Activated CD8-positive, alpha-beta T cell treated with anti-CD3 and anti-CD28 coated beads, Interleukin-2, amount 10 ng/mL, durations not matched to agents 7 days and 5 days (primary cell): ENCODE results near the gene MSH5. TPM values are rescaled to one million over a fixed set of nuclear protein-coding genes. Genes with fewer than 3 reads are reported as not detected.

Experiments used
- ATAC-seq: fragments of 150-1000 bp; cut with Tn5 transposase; one replicate; pipeline ENCODE4 v1.10.0; 2021; ENCODE audit warnings: moderate library complexity
- CTCF ChIA-PET: fragments of 350-600 bp; sonication (Branson Sonifier 250); formaldehyde crosslinking; loops from one replicate; lab custom pipeline; 2021; ENCODE audit warnings: antibody characterized with exemption; lab: Charles Lee
- POLR2A ChIA-PET: fragments of 350-600 bp; sonication (Branson Sonifier 250); formaldehyde crosslinking; loops from one replicate; lab custom pipeline; 2021; ENCODE audit warnings: antibody characterized with exemption; lab: Charles Lee
- DNase-seq: peaks from one replicate; pipeline ENCODE4 v3.0.0-alpha.2; 2020
- H3K27ac Mint-ChIP-seq: one replicate; pipeline ENCODE4 v1.8.0; 2021; ENCODE audit warnings: mild to moderate bottlenecking, mixed read lengths
- H3K27me3 Mint-ChIP-seq: one replicate; pipeline ENCODE4 v1.8.0; 2021; ENCODE audit warnings: low read depth, mixed read lengths
- H3K36me3 Mint-ChIP-seq: one replicate; pipeline ENCODE4 v1.8.0; 2021; ENCODE audit warnings: low read depth, mixed read lengths
- H3K4me1 Mint-ChIP-seq: one replicate; pipeline ENCODE4 v1.8.0; 2021; ENCODE audit warnings: low read depth, mixed read lengths
- H3K4me3 Mint-ChIP-seq: one replicate; pipeline ENCODE4 v1.8.0; 2021; ENCODE audit warnings: mild to moderate bottlenecking, mixed read lengths
- H3K9me3 Mint-ChIP-seq: one replicate; pipeline ENCODE4 v1.8.0; 2022; ENCODE audit warnings: mixed read lengths; ENCODE audit not compliant: insufficient read depth
- total RNA-seq, 2 experiments: library from RNA; stranded (reverse); gene quantifications; one replicate each; pipeline ENCODE4 v1.2.3, GENCODE V29; 2021

The MSH5 gene
- total RNA-seq, 2 experiments from 2014 or later: 64.8 to 73.6 TPM

DNA sequence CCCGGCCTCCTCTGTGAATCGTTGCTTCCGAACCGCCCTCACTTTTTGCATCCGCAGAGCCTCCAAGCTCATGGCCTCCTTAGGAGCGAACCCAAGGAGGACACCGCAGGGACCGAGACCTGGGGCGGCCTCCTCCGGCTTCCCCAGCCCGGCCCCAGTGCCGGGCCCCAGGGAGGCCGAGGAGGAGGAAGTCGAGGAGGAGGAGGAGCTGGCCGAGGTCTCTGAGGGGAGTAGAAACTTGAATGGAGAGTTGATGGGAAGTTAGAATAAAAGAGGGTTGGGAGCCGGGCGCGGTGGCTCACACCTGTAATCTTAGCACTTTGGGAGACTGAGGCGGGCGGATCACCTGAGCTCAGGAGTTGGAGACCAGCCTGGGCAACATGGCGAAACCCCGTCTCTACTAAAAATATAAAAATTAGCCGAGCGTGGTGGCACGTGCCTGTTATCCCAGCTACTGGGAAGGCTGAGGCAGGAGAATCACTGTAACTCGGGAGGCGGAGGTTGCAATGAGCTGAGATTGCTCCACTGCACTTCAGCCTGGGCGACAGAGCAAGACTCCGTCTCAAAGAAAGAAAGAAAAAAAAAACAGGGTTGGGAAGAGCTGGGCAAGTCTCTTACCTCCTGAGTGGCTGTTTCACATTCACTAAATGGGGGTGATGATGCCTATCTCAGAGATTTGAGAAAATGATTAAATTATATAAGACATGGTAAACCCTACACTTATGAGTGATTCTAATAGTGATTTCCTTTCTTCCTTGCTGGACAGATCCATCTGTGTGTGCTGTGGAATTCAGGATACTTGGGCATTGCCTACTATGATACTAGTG lies 805 bp downstream of the MSH5 start:
- Mint-ChIP-seq H3K27me3 (no peaks in the 10 kb centered on the region), H3K27ac (peak overlapping the region; percentile 96), H3K9me3 (no peaks in the 10 kb centered on the region), H3K4me1 (peaks cover 58% of the 10 kb centered on the region), H3K36me3 (peaks cover 40% of the 10 kb centered on the region), H3K4me3 (peak overlapping the region; percentile 92)
- no peak for DNase-seq
- POLR2A ChIA-PET: interaction anchor here (0.6 to 5.6 kb wide), 28 partner anchors 11 to 200 kb away, joined by 3 to 83 read pairs (median 5); partner anchors contain the start of genes ABHD16A, CSNK2B, DDAH2 and GPANK1
- no peak for ATAC-seq
- CTCF ChIA-PET: interaction anchor here (0.9 to 9.7 kb wide), 10 partner anchors 10 to 142 kb away, joined by 3 to 118 read pairs (median 10); partner anchors contain the start of genes CSNK2B, DDAH2, HSPA1A and HSPA1L

DNA sequence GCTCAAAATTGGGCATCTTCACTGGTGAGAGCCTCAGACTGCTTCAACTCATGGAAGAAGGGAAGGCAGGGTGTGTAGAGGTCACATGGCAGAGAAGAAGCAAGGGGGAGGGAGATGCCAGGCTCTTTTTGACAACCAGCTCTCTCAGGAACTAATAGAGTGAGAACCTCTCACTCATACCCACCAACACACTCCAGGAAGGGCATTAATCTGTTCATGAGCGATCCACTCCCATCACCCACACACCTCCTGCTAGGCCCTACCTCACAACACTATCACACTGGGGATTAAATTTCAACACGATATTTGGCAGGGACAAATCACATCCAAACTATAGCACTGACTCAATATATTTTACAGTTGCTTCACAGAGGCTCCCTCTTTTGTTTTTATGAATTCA lies 2.0 kb downstream of the MSH5 start:
- Mint-ChIP-seq H3K4me1 (peaks cover 53% of the 10 kb centered on the region), H3K9me3 (no peaks in the 10 kb centered on the region), H3K4me3 (peak overlapping the region; percentile 12), H3K36me3 (peaks cover 35% of the 10 kb centered on the region), H3K27ac (peak overlapping the region; percentile 96), H3K27me3 (no peaks in the 10 kb centered on the region)
- CTCF ChIA-PET: interaction anchor here (2.0 to 9.7 kb wide), 3 partner anchors 27 to 76 kb away, joined by 9 to 118 read pairs (median 11); no protein-coding TSS in a partner anchor
- ATAC-seq: no peak
- POLR2A ChIA-PET: interaction anchor here (0.6 to 5.0 kb wide), 4 partner anchors 9 to 147 kb away, joined by 3 to 42 read pairs (median 11); partner anchors contain the start of genes CSNK2B and GPANK1
- DNase-seq: no peak

DNA sequence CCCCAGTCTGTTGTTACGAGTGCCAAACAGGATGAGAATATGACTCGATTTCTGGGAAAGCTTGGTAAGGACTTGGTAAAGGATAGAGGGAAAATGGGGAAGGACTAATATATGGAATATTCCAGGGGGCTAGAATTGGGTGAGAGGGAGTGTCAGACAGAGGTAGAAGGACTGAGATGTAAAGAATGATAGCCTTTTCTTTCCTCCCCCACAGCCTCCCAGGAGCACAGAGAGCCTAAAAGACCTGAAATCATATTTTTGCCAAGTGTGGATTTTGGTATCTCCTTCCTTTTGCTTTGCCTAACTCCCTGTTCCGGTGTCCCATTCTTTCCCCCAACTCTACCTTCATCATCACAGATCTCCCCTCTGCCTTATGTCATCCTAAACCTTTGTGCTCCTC lies 3.1 kb downstream of the MSH5 start:
- DNase-seq (no peak), ATAC-seq (no peak)
- peak overlapping the region; percentile 16 for H3K27ac Mint-ChIP-seq
- no peaks in the 10 kb centered on the region for H3K9me3 Mint-ChIP-seq
- H3K27me3 Mint-ChIP-seq: no peaks in the 10 kb centered on the region
- H3K4me1 Mint-ChIP-seq: peaks cover 42% of the 10 kb centered on the region
- H3K4me3 Mint-ChIP-seq: no peak overlapping the region
- peaks cover 41% of the 10 kb centered on the region for H3K36me3 Mint-ChIP-seq
- ChIA-PET CTCF (interaction anchor here (9.7 kb wide), 1 partner anchor 26 kb away, joined by 118 read pairs; no protein-coding TSS in a partner anchor), POLR2A (no interaction called here)

DNA sequence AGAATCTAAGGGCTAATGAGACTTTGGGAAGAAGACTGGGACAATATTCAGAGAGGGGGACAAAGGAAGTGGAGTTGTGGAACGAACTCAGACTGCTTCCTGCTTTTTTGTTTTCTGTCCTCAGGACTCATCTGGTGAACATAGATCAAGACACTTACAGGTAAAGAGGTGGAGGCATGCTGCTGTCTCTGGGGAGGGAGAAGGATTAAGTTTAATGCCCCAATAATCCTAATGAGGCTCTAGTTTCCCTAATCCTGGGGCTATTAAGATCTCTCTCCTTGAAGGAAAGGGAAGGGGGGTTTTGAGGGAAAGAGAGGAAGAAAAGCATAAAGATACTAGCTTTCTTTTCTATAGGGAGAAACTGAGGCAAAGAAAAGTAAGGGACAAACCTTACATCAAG lies 4.6 kb downstream of the MSH5 start:
- Mint-ChIP-seq H3K4me1 (peaks cover 27% of the 10 kb centered on the region), H3K4me3 (no peak overlapping the region), H3K27me3 (no peaks in the 10 kb centered on the region), H3K36me3 (peaks cover 44% of the 10 kb centered on the region), H3K9me3 (no peaks in the 10 kb centered on the region), H3K27ac (no peak overlapping the region)
- ChIA-PET CTCF (no interaction called here), POLR2A (interaction anchor here (1.1 kb wide), 1 partner anchor 52 kb away, joined by 3 read pairs; no protein-coding TSS in a partner anchor)
- no peak for DNase-seq
- ATAC-seq: no peak

DNA sequence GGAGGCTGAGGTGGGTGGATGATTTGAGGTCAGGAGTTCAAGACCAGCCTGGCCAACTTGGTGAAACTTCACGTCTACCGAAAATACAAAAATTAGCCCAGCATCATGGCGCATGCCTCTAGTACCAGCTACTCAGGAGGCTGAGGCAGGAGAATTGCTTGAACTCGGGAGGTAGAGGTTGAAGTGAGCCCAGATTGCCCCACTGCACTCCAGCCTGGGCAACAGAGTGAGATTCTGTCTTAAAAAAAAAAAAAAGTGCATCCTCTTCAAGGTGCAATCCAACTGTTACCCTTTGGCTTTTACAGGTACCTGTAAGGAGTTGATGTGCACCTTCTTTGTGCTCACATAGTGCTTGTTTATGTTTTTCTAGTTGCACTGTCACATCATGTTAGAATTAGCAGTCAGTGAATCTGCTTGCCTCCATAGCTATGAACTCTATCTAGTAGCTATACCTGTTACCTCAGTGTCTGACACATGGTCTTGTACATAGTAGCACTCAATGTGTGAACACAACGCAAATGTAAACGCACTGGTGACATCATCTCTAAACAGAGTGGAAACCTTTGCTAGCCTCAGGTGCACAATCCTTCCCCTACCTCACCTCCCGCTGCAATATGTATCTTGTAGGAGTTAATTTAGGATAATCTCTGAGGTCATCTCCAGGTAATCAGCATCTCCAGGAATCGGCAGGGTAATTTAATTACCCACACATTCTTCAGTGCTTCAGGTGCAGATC lies 9.7 kb downstream of the MSH5 start:
- H3K4me1 Mint-ChIP-seq: peaks cover 3% of the 10 kb centered on the region
- H3K9me3 Mint-ChIP-seq: no peaks in the 10 kb centered on the region
- POLR2A ChIA-PET: interaction anchor here (1.3 to 3.9 kb wide), 2 partner anchors 9 to 12 kb away, joined by 3 to 19 read pairs; partner anchors contain the start of gene MSH5
- H3K27ac Mint-ChIP-seq: no peak overlapping the region
- H3K27me3 Mint-ChIP-seq: no peaks in the 10 kb centered on the region
- DNase-seq (no peak), ATAC-seq (no peak)
- H3K4me3 Mint-ChIP-seq: no peak overlapping the region
- H3K36me3 Mint-ChIP-seq: peaks cover 23% of the 10 kb centered on the region
- CTCF ChIA-PET: interaction anchor here (0.9 kb wide), 1 partner anchor 21 kb away, joined by 3 read pairs; no protein-coding TSS in a partner anchor

DNA sequence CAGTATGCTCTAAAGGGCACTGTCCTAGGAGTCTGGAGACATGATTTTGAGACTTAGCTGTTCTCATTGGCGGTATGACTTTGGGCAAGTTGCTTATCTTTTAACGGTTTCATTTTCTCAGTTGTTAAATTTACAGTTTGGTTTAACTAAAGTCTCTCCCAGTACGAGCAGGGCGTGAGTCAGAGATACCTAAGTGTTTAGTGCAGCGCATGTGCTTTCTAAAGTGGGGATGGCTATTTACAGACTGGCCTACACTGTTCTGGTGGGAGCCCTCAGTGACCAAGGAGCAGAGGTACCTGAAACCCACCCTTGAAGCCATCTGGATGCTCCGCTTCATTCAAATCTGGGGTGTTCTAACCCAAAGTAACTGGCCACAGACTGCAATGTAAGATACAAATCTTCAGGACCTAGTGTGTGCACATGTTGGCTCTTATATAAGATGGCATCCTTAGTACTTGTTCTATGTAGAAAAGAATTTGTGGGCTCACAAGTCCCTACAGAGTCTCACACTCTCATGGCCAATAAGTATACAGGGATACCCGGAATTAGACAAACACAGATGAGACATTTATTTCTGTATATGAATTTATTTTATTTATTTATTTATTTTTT lies 10.7 kb downstream of the MSH5 start:
- ChIA-PET POLR2A (interaction anchor here (1.4 to 3.9 kb wide), 2 partner anchors 10 to 16 kb away, joined by 5 to 19 read pairs; partner anchors contain the start of gene MSH5), CTCF (interaction anchor here (0.9 kb wide), 1 partner anchor 19 kb away, joined by 3 read pairs; no protein-coding TSS in a partner anchor)
- DNase-seq: no peak

DNA sequence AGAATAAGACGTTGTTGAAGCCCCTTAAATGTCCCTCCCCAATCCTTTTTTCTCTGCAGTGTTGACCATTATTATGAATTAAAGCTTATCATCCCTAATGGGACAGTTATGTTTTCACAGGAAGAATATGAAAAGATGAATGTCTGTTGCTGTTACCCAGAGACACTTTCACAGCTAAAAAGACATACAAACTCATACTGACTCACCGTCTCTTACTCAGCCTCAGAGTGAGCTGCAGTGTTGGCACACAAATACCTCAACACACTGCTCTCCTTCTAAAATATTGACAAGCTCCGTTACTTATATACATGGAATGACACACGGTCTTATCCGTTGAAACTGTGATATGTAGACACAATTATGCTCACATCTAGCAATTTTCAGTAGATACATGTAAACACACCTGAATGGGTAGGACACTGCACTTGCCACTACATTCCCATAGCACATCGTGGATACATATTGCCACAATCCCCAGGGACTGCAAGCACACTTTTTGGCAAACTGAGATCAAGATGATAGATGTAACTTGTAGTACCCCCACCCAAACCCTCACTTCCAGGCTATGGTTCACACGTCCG lies 13.0 kb downstream of the MSH5 start:
- peaks cover 12% of the 10 kb centered on the region for H3K36me3 Mint-ChIP-seq
- no peak for DNase-seq
- no peak for ATAC-seq
- no peaks in the 10 kb centered on the region for H3K27me3 Mint-ChIP-seq
- ChIA-PET CTCF (interaction anchor here (1.7 kb wide), 1 partner anchor 17 kb away, joined by 6 read pairs; no protein-coding TSS in a partner anchor), POLR2A (interaction anchor here (3.9 kb wide), 1 partner anchor 12 kb away, joined by 19 read pairs; the partner anchor contains the start of gene MSH5)
- H3K27ac Mint-ChIP-seq: no peak overlapping the region
- H3K9me3 Mint-ChIP-seq: no peaks in the 10 kb centered on the region
- no peak overlapping the region for H3K4me3 Mint-ChIP-seq
- no peaks in the 10 kb centered on the region for H3K4me1 Mint-ChIP-seq

More for the DNA sequence above, 10.7 kb downstream of the MSH5 start:
- no peaks in the 10 kb centered on the region for H3K27me3 Mint-ChIP-seq
- no peaks in the 10 kb centered on the region for H3K9me3 Mint-ChIP-seq
- no peaks in the 10 kb centered on the region for H3K4me1 Mint-ChIP-seq
- H3K4me3 Mint-ChIP-seq: no peak overlapping the region
- no peak overlapping the region for H3K27ac Mint-ChIP-seq
- no peak for ATAC-seq
- peaks cover 17% of the 10 kb centered on the region for H3K36me3 Mint-ChIP-seq

DNA sequence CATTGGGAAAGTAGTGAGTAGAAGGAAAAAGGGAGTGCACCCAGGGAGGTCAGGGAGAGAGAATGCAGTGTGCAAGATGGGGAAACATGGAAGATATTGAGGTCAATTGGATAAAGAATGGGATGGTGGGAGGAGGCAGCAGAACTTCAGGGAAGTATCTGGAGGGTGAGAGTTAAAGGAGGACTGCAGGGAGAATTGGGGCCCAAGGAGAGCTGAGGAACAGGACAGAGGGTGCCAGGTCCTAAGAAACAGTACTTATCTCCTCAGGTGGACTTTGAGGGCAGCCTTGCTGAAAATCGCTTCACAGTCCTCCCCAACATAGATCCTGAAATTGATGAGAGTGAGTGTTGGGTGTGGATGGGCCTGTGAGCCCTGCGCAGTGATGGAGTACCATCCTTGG lies 18.5 kb downstream of the MSH5 start:
- DNase-seq (no peak), ATAC-seq (no peak)
- H3K27me3 Mint-ChIP-seq: no peaks in the 10 kb centered on the region
- ChIA-PET CTCF (interaction anchor here (0.7 to 4.6 kb wide), 3 partner anchors 12 to 32 kb away, joined by 3 to 25 read pairs (median 9); partner anchors contain the start of gene MSH5), POLR2A (interaction anchor here (0.9 to 2.7 kb wide), 3 partner anchors 11 to 22 kb away, joined by 3 to 16 read pairs (median 5); partner anchors contain the start of genes CLIC1 and MSH5)
- no peak overlapping the region for H3K27ac Mint-ChIP-seq
- H3K36me3 Mint-ChIP-seq: peaks cover 34% of the 10 kb centered on the region
- H3K9me3 Mint-ChIP-seq: no peaks in the 10 kb centered on the region
- H3K4me3 Mint-ChIP-seq: no peak overlapping the region
- peaks cover 5% of the 10 kb centered on the region for H3K4me1 Mint-ChIP-seq

DNA sequence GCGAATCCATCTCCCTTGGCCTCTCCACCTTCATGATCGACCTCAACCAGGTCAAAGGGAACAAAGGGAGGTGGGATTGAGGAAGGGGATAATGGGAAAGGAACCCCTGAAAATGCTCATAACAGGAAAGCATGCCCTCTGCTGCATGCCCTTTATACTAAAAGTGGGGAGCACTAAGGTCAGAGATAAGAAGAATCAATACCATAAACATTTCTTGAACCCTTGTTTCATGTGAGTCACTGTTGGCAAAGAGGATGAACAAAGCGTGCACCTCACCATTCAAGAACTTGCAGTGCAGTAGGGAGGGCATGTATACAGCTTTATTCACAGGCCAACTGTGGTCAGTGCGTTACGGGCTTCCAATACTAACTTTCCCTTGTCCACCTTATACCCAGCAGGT lies 21.0 kb downstream of the MSH5 start:
- ChIA-PET CTCF (interaction anchor here (1.4 to 4.6 kb wide), 2 partner anchors 9 to 70 kb away, joined by 4 to 25 read pairs; no protein-coding TSS in a partner anchor), POLR2A (interaction anchor here (0.5 kb wide), 1 partner anchor 22 kb away, joined by 4 read pairs; no protein-coding TSS in a partner anchor)
- peaks cover 47% of the 10 kb centered on the region for H3K36me3 Mint-ChIP-seq
- no peak overlapping the region for H3K4me3 Mint-ChIP-seq
- no peaks in the 10 kb centered on the region for H3K9me3 Mint-ChIP-seq
- H3K27ac Mint-ChIP-seq: peak overlapping the region; percentile 44
- H3K4me1 Mint-ChIP-seq: peaks cover 12% of the 10 kb centered on the region
- H3K27me3 Mint-ChIP-seq: no peaks in the 10 kb centered on the region
- DNase-seq: no peak
- no peak for ATAC-seq

DNA sequence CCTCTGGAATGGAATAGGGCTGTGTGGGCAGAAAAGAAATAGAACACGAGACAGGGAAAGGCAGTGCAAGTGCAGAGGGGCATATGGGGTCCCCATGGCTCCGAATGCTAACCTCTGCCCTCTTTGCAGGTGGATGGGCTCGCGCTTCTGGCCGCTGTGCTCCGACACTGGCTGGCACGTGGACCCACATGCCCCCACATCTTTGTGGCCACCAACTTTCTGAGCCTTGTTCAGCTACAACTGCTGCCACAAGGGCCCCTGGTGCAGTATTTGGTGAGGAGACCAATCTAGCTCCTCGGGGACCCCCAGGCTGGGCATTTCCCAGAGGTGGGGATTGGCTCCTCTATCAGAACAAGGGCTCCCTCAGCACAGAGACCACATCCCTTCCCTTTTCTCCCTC lies 21.5 kb downstream of the MSH5 start:
- Mint-ChIP-seq H3K4me1 (peaks cover 12% of the 10 kb centered on the region), H3K36me3 (peaks cover 47% of the 10 kb centered on the region), H3K27ac (no peak overlapping the region), H3K9me3 (no peaks in the 10 kb centered on the region), H3K4me3 (no peak overlapping the region), H3K27me3 (no peaks in the 10 kb centered on the region)
- DNase-seq (no peak), ATAC-seq (no peak)
- CTCF ChIA-PET: interaction anchor here (1.4 to 4.6 kb wide), 2 partner anchors 8 to 69 kb away, joined by 4 to 25 read pairs; no protein-coding TSS in a partner anchor
- POLR2A ChIA-PET: interaction anchor here (0.5 kb wide), 1 partner anchor 22 kb away, joined by 4 read pairs; no protein-coding TSS in a partner anchor
